ENCODE results near the gene GRB10.

GRB10 gene

GRCh38 chr7:50725774-50726173 is 56.9 kb downstream of the GRB10 start:
- no peak overlapping the region for H3K4me3 ChIP-seq
- no peak overlapping the region for H3K27ac ChIP-seq

- Histone ChIP-seq H3K4me3 (no peak overlapping the region), H3K27ac (peak overlapping the region in 1 of 21 experiments; percentile 30)
Measured at GRCh38 chr7:50724526-50725520, 57.9 kb downstream of the GRB10 start.

DNA sequence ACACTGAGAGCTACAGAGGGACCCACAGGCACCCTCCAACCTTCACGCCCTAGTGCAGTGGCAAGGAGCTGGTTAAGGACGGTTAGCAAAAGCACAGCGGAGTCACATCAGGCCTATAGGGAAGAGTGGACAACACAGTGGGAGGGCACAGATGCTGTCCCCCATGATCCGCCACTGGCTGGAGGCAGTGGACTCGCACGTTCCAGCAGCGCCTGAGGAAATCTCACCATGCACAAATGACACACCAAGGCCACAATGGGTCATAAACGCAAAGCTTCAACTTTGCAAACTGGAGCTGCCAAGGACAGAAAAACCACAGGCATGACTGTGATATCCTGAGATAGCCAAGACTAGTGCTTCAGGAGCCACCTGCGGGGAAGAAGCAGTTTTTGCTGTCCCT is 58.8 kb downstream of the GRB10 start:
- Histone ChIP-seq H3K4me3 (no peak overlapping the region), H3K27ac (no peak overlapping the region)

DNA sequence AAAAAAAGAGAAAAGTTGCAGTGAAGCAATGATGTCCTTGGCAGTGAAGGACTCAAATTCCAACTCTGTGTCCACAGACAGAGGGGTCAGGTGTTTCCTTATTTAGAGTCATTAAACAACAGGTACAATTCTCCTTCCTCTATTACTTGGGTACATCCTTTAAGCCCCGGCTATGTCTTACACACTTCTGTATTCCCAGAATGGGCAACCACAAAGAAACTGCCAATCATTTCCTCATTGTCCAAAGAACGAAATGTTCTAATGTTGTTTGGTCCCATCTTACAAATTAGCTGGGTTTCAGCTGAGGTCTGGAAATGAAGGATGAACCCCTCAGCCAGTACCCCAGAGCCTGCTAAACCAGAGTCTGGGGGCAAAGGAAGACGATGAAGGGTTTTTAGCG is 59.5 kb downstream of the GRB10 start:
- no peak overlapping the region for H3K4me3 ChIP-seq
- H3K27ac ChIP-seq, result no peak overlapping the region

- H3K27ac ChIP-seq, result peak overlapping the region in 1 of 21 experiments; percentile 29
- no peak overlapping the region for H3K4me3 ChIP-seq
Measured at GRCh38 chr7:50721661-50722259, 60.9 kb downstream of the GRB10 start.

GRCh38 chr7:50721160-50721559 is 61.5 kb downstream of the GRB10 start:
- Histone ChIP-seq H3K27ac (no peak overlapping the region), H3K4me3 (no peak overlapping the region)

- H3K4me3 ChIP-seq, result no peak overlapping the region
- H3K27ac ChIP-seq, result no peak overlapping the region
Measured at GRCh38 chr7:50720295-50720694, 62.4 kb downstream of the GRB10 start.

GRCh38 chr7:50718876-50719275 is 63.8 kb downstream of the GRB10 start:
- H3K4me3 ChIP-seq, result no peak overlapping the region
- no peak overlapping the region for H3K27ac ChIP-seq

DNA sequence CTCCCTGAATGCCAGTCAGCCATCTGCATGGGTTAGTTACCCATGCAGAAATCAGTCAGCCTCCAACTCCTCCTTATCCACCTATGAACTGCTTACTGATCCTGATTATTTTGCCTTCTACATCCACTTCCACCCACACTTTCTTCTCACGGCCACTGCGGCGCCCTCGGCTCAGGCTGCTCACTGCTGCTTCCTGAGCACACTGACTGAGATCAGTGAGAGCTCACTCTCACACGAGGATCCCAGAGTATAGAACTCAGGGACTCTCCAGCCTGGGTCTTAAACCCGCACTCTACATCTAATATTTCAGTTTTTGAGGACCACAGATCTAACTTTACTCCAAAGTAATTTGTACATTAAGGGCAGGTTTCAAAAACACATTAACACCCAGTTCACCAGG is 64.4 kb downstream of the GRB10 start:
- Histone ChIP-seq H3K27ac (no peak overlapping the region), H3K4me3 (no peak overlapping the region)

- H3K27ac ChIP-seq, result no peak overlapping the region
- no peak overlapping the region for H3K4me3 ChIP-seq
Measured at GRCh38 chr7:50717181-50717580, 65.5 kb downstream of the GRB10 start.

DNA sequence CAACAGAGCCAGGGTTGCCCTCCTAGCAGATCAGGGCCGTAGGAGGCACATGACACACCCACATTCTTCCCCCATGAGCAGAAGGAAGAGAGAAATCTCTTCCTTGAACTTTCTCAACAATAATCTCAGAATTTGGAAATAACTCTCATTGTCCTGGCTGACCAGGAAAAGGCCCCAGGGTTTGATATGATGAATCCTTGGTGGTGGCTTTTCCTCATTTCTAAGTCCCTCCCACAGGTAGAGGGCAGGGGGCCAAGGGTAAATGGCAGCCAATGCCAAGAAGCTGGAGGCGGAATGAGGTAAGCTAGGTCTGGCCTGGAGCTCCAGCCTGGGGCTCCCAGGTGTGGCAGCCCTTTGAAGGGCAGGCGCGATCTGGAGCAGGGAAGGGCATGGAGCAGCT is 67.8 kb downstream of the GRB10 start:
- H3K4me3 ChIP-seq, result no peak overlapping the region
- peak overlapping the region in 2 of 21 experiments; percentile 14 to 40 for H3K27ac ChIP-seq

DNA sequence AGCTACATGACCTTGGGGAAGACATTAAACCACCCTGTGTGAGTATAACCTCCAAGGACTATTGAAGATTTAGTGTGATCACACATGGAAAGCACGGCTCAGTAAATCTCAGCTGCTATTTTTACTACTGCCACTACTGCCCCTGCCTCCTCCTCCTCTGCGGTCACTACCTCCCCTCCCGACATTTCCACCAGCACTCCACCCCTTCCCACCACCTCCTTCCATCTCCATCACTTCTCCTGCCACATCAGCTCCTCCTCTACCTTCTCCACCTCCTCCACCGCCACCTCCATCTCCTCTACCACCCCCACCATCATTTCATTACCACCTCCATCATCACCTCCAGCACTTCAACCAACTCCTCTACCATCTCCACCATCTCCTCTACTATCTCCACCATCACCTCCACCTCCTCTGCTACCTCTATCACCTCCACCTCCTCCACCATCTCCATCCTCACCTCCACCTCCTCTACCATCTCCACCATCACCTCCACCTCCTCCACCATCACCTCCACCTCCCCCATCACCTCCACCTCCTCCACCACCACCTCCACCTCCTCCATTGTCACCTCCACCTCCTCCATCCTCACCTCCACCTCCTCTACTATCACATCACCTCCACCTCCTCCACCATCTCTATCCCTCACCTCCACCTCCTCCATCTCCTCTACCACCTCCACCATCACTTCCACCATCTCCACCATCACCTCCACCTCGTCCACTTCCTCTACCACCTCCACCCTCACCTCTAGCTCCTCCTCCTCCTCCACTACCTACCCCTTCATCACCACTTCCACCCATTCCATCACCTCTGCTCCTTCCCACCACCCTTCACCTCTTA is 69.4 kb downstream of the GRB10 start:
- Histone ChIP-seq H3K4me3 (no peak overlapping the region), H3K27ac (no peak overlapping the region)

GRCh38 chr7:50712252-50713122 is 70.2 kb downstream of the GRB10 start:
- H3K27ac ChIP-seq, result no peak overlapping the region
- H3K4me3 ChIP-seq, result no peak overlapping the region

GRCh38 chr7:50711271-50712175 is 71.2 kb downstream of the GRB10 start:
- Histone ChIP-seq H3K4me3 (no peak overlapping the region), H3K27ac (no peak overlapping the region)

DNA sequence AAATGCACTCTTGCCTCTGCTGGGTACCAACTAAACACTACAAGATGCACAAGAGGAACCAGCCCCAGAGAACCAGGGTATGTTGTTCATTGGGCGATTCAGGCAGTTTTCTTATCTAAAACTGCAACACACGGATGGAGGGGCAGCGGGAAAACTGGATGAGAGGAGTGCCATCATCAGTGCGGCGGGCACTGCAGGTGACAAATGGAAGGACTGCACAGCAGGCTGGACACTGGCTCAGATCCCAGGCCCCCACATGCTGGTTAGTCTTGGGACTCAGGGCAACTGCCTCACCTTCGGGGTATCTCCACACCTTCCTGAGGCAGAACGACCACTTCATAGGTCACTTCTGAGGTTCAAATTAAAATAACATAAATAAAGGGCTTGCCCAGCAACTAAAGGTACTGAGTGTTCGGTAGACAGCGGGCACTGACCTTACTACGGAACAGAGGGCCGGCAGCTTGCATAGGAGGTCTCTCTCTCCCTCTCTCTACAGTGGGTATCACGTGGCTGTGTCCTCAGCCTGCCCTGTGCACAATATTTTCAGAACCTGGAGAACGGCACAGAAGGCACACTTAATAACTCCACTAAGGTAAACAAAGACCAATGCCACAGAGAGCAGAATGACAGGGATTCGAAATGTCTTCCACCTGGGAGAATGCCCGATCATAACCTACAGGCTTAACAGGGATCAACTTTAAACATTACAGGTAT is 72.1 kb downstream of the GRB10 start:
- no peak overlapping the region for H3K27ac ChIP-seq
- no peak overlapping the region for H3K4me3 ChIP-seq

DNA sequence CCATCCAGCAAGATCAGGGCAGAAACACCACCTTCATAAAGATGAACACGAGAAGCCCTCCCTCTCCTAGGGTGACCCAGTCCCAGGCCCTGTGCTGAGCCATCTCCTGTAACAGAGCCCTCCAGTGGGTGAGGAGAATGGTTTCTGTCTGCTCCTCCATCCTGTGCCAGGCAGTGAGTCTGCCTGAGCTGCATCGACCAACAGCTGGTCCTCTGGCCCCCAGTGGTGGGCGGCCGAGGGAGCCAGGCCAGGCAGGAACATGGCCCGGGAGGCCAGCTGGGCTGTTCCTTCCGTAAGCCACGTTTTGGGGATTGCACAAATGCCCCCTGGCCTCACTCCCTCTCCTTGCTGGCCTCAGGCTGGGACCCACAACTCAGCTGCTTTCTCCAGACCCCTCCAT is 73.5 kb downstream of the GRB10 start:
- no peak overlapping the region for H3K4me3 ChIP-seq

DNA sequence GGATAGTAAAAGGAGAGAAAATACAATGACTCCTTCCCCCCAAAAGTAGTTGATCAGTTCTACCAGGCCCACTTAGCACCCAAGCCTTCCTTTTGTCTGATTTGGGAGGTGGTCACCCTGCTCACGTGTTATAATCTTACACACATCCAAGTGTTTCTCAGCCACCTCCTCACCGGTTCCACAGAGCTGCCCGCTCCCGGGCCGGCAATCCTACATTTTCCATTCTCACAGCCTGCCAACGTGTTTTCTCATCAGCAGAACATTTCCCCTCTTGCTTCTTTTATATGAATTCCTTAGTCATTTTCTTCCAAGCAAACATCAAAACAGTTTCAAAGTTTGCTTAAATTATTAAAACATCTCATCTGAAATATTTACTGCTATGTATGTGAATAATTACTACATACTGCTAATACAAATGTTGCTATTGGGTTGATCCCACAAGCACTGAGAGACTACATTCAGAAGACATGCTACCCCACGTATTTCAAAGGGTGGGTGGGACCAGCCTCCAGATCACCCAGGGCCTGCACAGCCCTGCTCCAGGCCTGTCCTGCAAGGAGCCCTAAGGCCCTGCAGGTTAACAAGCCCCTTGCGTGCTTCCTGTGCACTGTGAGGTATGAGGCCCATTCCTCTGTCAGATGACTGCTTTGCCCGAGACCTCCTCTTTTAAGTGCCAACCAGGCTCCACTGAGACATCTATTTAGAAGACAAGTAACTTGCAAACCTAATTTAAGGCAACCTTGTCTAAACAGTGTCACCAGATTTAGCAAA is 75.3 kb downstream of the GRB10 start:
- Histone ChIP-seq H3K27ac (peak overlapping the region in 3 of 21 experiments; percentile 21 to 28 (median 21)), H3K4me3 (no peak overlapping the region)

More for the DNA sequence above, 73.5 kb downstream of the GRB10 start:
- H3K27ac ChIP-seq, result peak overlapping the region in 1 of 21 experiments; percentile 24

All from skin epidermis (tissue), 12 donors.